Testis (tissue), 3 donors: Measurements from ENCODE around the gene DNAH6. TPM values are rescaled to one million over a fixed set of nuclear protein-coding genes. Genes with fewer than 3 reads are reported as not detected.

Source experiments
- DNase-seq: peaks from one replicate; pipeline ENCODE4 v3.0.0-alpha.2; 2019
- H3K27ac ChIP-seq, 2 donors: fragments of 200-600 bp; sonication (generic); one replicate each; pipeline ENCODE4 v1.5.1; 2019
- H3K27me3 ChIP-seq: fragments of 200-600 bp; sonication (generic); one replicate; pipeline ENCODE4 v1.5.1; 2019
- H3K36me3 ChIP-seq: fragments of 200-600 bp; sonication (generic); one replicate; pipeline ENCODE4 v1.5.1; 2017; ENCODE audit warnings: low read depth; ENCODE audit errors: missing control alignments
- H3K4me1 ChIP-seq: fragments of 200-600 bp; sonication (generic); one replicate; pipeline ENCODE4 v1.5.1; 2019
- H3K4me3 ChIP-seq, 2 donors: fragments of 200-600 bp; sonication (generic); one replicate each; pipeline ENCODE4 v1.5.1; 2017 to 2019
- H3K9me3 ChIP-seq: fragments of 200-600 bp; sonication (generic); one replicate; pipeline ENCODE4 v1.5.1; 2017
- CTCF ChIP-seq, 3 experiments: fragments of 450-650 bp in 2 of 3; fragments of 200-600 bp in 1 of 3; sonication (generic) in 1 of 3; IDR thresholded peaks; one replicate each; pipeline ENCODE4 v1.5.1; 2016 to 2019; ENCODE audit warnings: antibody characterized with exemption in 3 of 3, mild to moderate bottlenecking in 2 of 3, moderate library complexity in 1 of 3
- POLR2A ChIP-seq: fragments of 450-650 bp; IDR thresholded peaks from one replicate; pipeline ENCODE4 v1.6.1; 2017; ENCODE audit warnings: antibody characterized with exemption, mild to moderate bottlenecking, moderate library complexity
- WGBS, 2 donors: methylation state at CpG; one replicate each; pipeline ENCODE4 v1.1.5; 2018; 5-methylcytosine and 5-hydroxymethylcytosine counted together
- intact Hi-C: fragments of 100-400 bp; cut with DNase I; formaldehyde crosslinking; loops from one replicate; pipeline ENCODE4 v1.15.1; 2023; ENCODE audit warnings: low total_unique reads
- polyA plus RNA-seq: library from polyadenylated mRNA; stranded (reverse); fragments of 350-450 nt; fragmentation: Illumina TruSeq; extraction: RNeasy Lipid Tissue Mini Kit (QIAGEN cat#74804); gene quantifications from one replicate; pipeline ENCODE4 v1.2.3, GENCODE V29; 2014; ENCODE audit warnings: low read depth, low replicate concordance; ENCODE audit not compliant: insufficient read depth
- total RNA-seq, 2 donors: library from RNA; depleted of rRNA; stranded (reverse); fragments of >200 nt; gene quantifications; one replicate each; pipeline ENCODE4 v1.2.3, GENCODE V29; 2016

The DNAH6 gene
- total and polyA plus RNA-seq, 3 donors from 2014 or later: 7.1 to 18.4 (median 11.8) TPM

- intact Hi-C loops: no loop called here
- Histone ChIP-seq H3K4me1 (no peaks in the 10 kb centered on the region), H3K27me3 (no peaks in the 10 kb centered on the region), H3K36me3 (no peaks in the 10 kb centered on the region), H3K4me3 (no peak overlapping the region), H3K9me3 (no peaks in the 10 kb centered on the region), H3K27ac (no peak overlapping the region)
- WGBS, 2 donors: 83 to 87% methylated on average over 3 of the region's 3 CpGs
- no peak for DNase-seq
- no peak for TF ChIP-seq POLR2A
- no peak for TF ChIP-seq CTCF (IDR thresholded peaks at IDR 0.05)
These were observed 173.9 kb downstream of the DNAH6 start for GRCh38 chr2:84690225-84690624.

- intact Hi-C loops: no loop called here
- Histone ChIP-seq H3K4me3 (no peak overlapping the region), H3K36me3 (no peaks in the 10 kb centered on the region), H3K27ac (no peak overlapping the region), H3K4me1 (no peaks in the 10 kb centered on the region), H3K9me3 (no peaks in the 10 kb centered on the region), H3K27me3 (no peaks in the 10 kb centered on the region)
- WGBS, 2 donors: 75 to 77% methylated on average over 6 of the region's 6 CpGs
- TF ChIP-seq CTCF (IDR thresholded peaks at IDR 0.05): no peak
- TF ChIP-seq POLR2A: no peak
- DNase-seq: no peak
These were observed 177.9 kb downstream of the DNAH6 start for GRCh38 chr2:84694088-84694622.

GRCh38 chr2:84697895-84698294 is 181.6 kb downstream of the DNAH6 start:
- Histone ChIP-seq H3K27ac (no peak overlapping the region), H3K9me3 (no peaks in the 10 kb centered on the region), H3K4me1 (no peaks in the 10 kb centered on the region), H3K4me3 (no peak overlapping the region), H3K36me3 (no peaks in the 10 kb centered on the region), H3K27me3 (no peaks in the 10 kb centered on the region)
- intact Hi-C loops: no loop called here
- no peak for DNase-seq
- 77 to 97% methylated on average over 2 of the region's 2 CpGs for WGBS, 2 donors
- TF ChIP-seq CTCF (IDR thresholded peaks at IDR 0.05): no peak
- no peak for TF ChIP-seq POLR2A

GRCh38 chr2:84700006-84700405 is 183.7 kb downstream of the DNAH6 start:
- Histone ChIP-seq H3K27me3 (no peaks in the 10 kb centered on the region), H3K9me3 (no peaks in the 10 kb centered on the region), H3K36me3 (no peaks in the 10 kb centered on the region), H3K27ac (no peak overlapping the region), H3K4me1 (no peaks in the 10 kb centered on the region), H3K4me3 (no peak overlapping the region)
- no peak for TF ChIP-seq CTCF (IDR thresholded peaks at IDR 0.05)
- TF ChIP-seq POLR2A: no peak
- DNase-seq: no peak
- intact Hi-C loops: no loop called here
- 84 to 88% methylated on average over 3 of the region's 3 CpGs for WGBS, 2 donors

GRCh38 chr2:84701880-84702279 is 185.6 kb downstream of the DNAH6 start:
- Histone ChIP-seq H3K27me3 (no peaks in the 10 kb centered on the region), H3K4me3 (no peak overlapping the region), H3K4me1 (no peaks in the 10 kb centered on the region), H3K36me3 (no peaks in the 10 kb centered on the region), H3K9me3 (no peaks in the 10 kb centered on the region), H3K27ac (no peak overlapping the region)
- 74 to 79% methylated on average over 1 of the region's 1 CpG for WGBS, 2 donors
- TF ChIP-seq CTCF (IDR thresholded peaks at IDR 0.05): no peak
- no peak for TF ChIP-seq POLR2A
- no peak for DNase-seq
- intact Hi-C loops: no loop called here
